ENCODE data around the gene TRAPPC5.

Gene TRAPPC5

GRCh38 chr19:7680606-7681339, at the start of gene TRAPPC5:
Gene TRAPPC5, plus strand, starts transcription at chr19:7680833. Its CDS starts 1,421 bp downstream, at chr19:7682254.
- peak; percentile 34 for DNase-seq (ENCODE audit: low read depth)
- peak; percentile 64 for TF ChIP-seq CTCF (IDR thresholded peaks at IDR 0.05; ENCODE audit: low read depth, low read length, missing control alignments)
- in situ Hi-C loops (cut with HindIII; ENCODE audit: low sequenced_read_pairs): no loop called here
- peak within 1 kb of the TSS; percentile 100 for H3K4me3 ChIP-seq (ENCODE audit: low read depth, low read length)

- H3K4me3 ChIP-seq (ENCODE audit: low read depth, low read length): no peak overlapping the region
- TF ChIP-seq CTCF (IDR thresholded peaks at IDR 0.05; ENCODE audit: low read depth, low read length, missing control alignments): no peak
- in situ Hi-C loops (cut with HindIII; ENCODE audit: low sequenced_read_pairs): no loop called here
- no peak for DNase-seq (ENCODE audit: low read depth)
Measured at GRCh38 chr19:7631577-7631976, 49.1 kb upstream of the TRAPPC5 start.

GRCh38 chr19:7632340-7633203, 48.1 kb upstream of the TRAPPC5 start:
- no peak for TF ChIP-seq CTCF (IDR thresholded peaks at IDR 0.05; ENCODE audit: low read depth, low read length, missing control alignments)
- in situ Hi-C loops (cut with HindIII; ENCODE audit: low sequenced_read_pairs): no loop called here
- no peak overlapping the region for H3K4me3 ChIP-seq (ENCODE audit: low read depth, low read length)
- DNase-seq (ENCODE audit: low read depth): no peak

GRCh38 chr19:7633698-7634097, 46.9 kb upstream of the TRAPPC5 start, which contains the start of gene PCP2:
Gene PCP2, minus strand, starts transcription at chr19:7633719. Its CDS starts 262 bp downstream, at chr19:7633457.
- no peak for DNase-seq (ENCODE audit: low read depth)
- in situ Hi-C loops (cut with HindIII; ENCODE audit: low sequenced_read_pairs): no loop called here
- H3K4me3 ChIP-seq (ENCODE audit: low read depth, low read length): no peak within 1 kb of the TSS
- no peak for TF ChIP-seq CTCF (IDR thresholded peaks at IDR 0.05; ENCODE audit: low read depth, low read length, missing control alignments)

- DNase-seq (ENCODE audit: low read depth): no peak
- in situ Hi-C loops (cut with HindIII; ENCODE audit: low sequenced_read_pairs): no loop called here
- no peak for TF ChIP-seq CTCF (IDR thresholded peaks at IDR 0.05; ENCODE audit: low read depth, low read length, missing control alignments)
- H3K4me3 ChIP-seq (ENCODE audit: low read depth, low read length): no peak overlapping the region
Measured at GRCh38 chr19:7635670-7636069, 45.0 kb upstream of the TRAPPC5 start.

- in situ Hi-C loops (cut with HindIII; ENCODE audit: low sequenced_read_pairs): no loop called here
- no peak for TF ChIP-seq CTCF (IDR thresholded peaks at IDR 0.05; ENCODE audit: low read depth, low read length, missing control alignments)
- DNase-seq (ENCODE audit: low read depth): no peak
- H3K4me3 ChIP-seq (ENCODE audit: low read depth, low read length): no peak overlapping the region
Measured at GRCh38 chr19:7636317-7636690, 44.3 kb upstream of the TRAPPC5 start.
